GM18526 (cell line): ENCODE measurements around the gene CSK.

ENCODE experiments used
- POLR2A ChIP-seq: IDR thresholded peaks from 3 replicates; pipeline ENCODE4 v1.6.1; 2011; ENCODE audit not compliant: insufficient read length; ENCODE audit errors: extremely low read depth

The CSK gene

DNA sequence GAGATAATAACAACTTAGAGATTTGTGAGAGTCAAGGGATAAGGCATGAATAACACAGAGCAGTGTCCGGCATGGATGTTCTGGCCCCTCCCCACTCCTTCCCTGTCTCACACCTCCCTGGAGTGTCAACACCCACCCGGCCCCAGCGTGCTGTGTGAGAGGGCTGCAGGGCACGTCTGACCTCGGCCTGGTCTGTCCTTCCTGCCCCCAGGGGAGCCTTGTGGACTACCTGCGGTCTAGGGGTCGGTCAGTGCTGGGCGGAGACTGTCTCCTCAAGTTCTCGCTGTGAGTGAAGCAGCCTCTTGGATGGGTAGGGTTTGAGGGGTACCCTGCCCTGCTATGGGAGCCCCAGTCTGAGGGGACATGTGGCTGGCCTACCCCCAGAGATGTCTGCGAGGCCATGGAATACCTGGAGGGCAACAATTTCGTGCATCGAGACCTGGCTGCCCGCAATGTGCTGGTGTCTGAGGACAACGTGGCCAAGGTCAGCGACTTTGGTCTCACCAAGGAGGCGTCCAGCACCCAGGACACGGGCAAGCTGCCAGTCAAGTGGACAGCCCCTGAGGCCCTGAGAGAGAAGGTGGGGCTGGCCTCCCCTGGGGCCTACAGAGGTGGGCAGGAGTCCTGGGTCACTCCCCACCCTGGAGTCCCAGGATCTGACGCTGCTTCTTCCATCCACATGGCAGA lies 19.6 kb downstream of the CSK start:
- TF ChIP-seq POLR2A = no peak

DNA sequence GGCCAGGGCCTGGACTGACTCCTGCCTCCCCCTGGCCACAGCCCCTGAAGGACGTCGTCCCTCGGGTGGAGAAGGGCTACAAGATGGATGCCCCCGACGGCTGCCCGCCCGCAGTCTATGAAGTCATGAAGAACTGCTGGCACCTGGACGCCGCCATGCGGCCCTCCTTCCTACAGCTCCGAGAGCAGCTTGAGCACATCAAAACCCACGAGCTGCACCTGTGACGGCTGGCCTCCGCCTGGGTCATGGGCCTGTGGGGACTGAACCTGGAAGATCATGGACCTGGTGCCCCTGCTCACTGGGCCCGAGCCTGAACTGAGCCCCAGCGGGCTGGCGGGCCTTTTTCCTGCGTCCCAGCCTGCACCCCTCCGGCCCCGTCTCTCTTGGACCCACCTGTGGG lies 20.4 kb downstream of the CSK start:
- no peak for TF ChIP-seq POLR2A

DNA sequence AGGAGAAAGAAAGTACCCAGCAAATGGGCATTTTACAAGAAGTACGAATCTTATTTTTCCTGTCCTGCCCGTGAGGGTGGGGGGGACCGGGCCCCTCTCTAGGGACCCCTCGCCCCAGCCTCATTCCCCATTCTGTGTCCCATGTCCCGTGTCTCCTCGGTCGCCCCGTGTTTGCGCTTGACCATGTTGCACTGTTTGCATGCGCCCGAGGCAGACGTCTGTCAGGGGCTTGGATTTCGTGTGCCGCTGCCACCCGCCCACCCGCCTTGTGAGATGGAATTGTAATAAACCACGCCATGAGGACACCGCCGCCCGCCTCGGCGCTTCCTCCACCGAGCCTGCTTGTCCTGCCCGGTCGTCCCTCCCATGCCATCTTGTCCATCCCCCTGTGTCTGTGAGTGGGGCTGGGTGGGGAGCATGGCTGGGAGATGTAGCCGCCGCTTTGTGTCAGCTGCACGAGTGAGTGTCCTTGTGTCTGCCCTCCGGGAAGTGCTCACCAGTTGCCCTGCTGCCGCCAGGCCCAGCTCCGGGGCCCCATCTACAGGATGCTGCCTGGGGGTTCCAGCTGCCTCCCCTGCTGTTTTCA lies 21.1 kb downstream of the CSK start:
- no peak for TF ChIP-seq POLR2A

DNA sequence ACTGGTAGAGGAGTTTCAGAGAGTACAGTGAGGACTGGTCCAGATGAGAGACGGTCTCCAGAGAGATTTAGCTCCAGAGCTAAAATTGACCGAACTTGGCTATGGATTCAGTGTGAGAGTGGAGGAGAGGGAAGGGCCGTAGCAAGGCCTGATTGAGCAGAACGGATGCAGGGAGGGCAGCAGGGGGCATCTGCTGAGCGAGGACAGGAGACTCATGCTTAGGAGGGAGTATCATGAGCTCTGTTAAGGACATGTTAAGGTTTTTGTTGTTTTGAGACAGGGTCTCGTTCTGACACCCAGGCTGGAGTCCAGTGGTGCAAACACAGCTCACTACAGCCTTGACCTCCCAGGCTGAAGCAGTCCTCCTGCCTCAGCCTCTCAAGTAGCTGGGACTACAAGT lies 23.1 kb downstream of the CSK start:
- TF ChIP-seq POLR2A = no peak

DNA sequence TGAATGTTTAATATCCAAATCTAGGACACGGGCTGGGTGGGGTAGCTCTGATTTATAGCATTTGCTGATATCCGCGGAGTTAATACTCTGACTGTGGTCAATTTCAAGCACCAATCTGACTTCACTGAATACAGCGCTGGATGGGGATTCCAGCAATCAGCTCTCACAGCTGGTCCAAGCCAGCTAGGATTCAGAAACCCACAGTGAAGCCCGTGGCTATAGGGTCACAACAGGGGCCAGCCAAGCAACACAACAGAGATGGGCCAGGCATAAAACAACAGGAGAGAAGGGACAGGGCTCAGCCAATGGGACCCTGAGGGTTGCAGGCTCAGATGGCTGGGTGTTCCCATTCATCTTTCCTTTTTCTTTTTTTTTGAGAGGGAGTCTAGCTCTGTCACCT lies 25.4 kb downstream of the CSK start:
- peak; percentile 31 for TF ChIP-seq POLR2A

DNA sequence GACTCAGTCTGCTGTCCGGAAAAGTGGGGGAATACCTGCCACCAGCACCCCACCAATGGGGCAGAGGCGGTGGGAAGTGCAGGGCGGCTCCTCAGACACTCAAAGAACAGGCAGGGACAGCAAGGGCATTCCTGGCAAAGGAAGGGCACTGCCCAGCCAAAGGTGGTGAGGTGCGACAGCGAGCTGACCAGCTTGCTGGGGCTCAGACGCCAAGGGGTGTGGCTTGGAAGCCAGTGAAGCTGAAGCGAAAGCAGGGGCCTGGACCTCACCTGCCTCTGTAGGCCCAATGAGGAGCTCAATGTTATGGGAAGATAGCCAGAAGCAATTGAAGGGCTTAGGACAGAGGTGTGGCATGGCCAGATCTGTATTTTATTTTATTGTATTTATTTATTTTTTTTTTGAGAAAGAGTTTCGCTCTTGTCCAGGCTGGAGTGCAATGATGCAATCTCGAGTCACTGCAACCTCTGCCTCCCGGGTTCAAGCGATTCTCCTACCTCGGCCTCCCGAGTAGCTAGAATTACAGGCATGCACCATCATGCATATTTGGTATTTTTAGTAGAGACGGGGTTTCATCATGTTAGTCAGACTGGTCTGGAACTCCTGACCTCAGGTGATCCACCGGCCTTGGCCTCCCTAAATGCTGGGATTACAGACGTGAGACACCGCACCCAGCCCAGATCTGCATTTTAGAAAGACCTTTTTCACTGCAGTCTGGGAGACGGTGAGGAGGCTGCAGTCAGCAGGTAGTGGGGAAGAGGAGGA lies 26.4 kb downstream of the CSK start:
- TF ChIP-seq POLR2A = no peak

DNA sequence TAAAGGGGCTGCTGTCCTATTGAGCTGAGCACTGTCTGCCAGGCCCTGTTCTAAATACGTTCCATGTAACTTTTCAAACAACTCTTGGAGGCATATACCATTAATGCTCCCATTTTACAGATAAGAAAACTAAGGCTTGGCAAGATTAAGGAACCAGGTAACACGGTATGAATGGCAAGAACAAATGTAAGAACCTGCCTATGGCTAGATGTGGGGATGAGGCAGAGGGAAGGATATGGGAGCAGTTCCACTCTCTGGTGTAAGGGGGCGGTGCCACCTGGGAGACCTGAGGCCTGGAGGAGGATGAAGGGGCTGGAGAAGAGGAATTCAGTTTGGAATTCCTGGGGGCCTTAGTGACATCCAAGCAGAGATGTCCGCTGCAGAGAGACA lies 27.0 kb downstream of the CSK start:
- TF ChIP-seq POLR2A = no peak

DNA sequence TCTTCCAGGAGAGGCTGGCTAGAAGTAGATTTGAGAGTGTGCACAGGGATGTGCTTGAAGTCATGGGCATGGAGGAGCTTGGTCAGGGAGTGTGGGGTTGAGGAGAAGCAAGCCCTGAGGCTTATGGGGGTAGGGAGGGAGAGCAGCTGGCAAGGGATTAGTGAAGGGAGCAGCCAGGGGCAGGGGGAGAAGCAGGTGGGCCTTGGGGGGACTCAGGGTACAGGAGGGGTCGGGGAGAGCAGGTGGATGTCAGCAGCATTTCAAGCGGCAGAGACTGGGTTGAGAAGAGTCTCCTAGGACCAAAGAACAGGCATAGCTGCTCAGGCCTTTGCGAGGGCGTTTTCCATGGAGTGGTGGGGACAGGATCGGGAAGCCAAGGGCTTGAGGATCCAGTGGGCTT lies 27.4 kb downstream of the CSK start:
- no peak for TF ChIP-seq POLR2A

DNA sequence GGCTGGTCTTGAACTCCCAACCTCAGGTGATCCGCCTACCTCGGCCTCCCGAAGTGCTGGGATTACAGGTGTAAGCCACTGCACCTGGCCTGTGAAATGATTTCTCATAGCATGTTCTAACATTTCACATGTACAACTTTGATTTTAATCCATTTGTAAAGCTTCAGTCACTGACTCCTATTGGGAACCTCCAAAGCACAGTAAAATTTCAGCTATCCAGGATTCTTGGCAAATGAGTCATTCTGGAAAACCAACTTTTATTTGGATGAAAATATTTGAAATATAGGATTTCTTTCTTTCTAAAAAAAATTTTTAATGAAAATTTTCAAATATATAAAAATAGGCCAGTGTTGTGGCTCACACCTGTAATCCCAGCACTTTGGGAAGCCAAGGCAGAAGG lies 28.1 kb downstream of the CSK start:
- no peak for TF ChIP-seq POLR2A

DNA sequence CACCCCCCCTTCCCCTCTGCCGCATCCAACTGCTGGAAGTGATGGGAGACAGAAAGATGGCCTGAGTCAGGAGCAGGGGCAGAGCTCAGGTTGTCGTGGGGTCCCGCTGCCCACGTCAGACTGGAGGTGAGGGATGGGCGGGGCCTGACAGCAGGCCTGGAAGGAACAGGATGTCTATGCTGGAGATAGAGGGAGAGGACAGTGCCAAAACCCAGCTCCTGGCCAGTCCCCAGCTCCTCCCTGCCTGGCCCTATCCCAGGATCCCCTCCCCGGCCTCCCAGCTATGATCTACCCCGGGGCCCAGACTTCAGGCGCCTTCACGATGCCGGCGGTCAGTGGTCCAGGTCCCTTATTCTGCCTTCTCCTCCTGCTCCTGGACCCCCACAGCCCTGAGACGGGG lies 30.7 kb downstream of the CSK start, which contains the start of gene LMAN1L:
TSS of gene LMAN1L (plus strand) at position 303 of the 400 bp plus-strand sequence. CDS start at position 323, 20 bp downstream.
- no peak for TF ChIP-seq POLR2A

DNA sequence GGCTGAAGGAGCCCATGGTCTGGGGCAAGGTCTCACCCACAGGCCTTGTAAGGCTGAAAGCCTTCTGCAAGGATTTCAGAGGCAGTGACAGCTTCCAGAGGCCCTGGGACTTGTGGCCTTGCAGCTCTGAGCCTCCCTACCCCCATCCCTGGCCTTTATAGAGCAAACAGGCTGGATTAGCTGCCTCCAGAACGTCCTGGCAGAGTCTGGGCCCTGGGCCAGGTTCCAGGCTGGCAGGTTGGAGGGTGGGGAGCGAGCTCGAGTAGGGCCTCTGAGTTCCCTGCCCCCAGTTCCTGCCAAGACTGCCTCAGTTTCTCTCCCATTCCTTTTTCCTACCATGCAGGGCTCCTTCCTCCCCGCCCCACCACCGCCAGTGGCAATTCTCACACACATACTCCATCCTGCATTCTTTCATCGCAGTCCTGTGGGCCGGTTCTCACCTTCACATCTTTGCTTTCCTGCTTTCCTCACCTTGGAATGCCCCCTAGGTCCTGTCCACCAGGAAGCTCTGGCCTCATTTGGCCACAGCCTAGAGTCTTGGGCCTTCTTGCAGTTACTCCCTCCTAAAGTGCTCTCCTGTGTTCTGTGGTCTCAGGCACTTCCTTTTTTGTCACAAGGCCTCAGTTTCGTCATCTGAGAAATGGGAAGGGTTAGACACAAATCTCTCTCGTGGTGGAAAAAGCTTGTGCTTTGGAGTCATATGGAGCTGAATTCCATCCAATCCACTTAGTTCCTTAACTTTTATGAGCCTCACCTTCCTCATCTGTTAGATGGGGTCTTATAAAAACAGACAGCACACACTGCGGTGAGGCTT lies 33.4 kb downstream of the CSK start:
- TF ChIP-seq POLR2A = no peak

DNA sequence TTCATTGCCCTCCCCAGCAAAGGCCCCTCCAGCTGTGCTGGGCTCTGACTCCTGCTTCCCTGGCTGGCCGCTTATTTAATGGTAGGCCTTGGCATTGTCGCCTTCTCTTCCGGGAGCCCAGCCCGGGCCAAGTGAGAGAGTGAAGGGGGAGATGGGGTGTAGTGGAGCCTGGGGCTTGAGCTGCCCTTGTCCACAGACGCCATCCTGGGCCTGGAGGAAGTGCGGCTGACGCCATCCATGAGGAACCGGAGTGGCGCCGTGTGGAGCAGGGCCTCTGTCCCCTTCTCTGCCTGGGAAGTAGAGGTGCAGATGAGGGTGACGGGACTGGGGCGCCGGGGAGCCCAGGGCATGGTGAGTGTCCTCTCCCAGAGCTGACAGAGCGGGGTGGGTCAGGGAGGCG lies 34.1 kb downstream of the CSK start:
- no peak for TF ChIP-seq POLR2A

DNA sequence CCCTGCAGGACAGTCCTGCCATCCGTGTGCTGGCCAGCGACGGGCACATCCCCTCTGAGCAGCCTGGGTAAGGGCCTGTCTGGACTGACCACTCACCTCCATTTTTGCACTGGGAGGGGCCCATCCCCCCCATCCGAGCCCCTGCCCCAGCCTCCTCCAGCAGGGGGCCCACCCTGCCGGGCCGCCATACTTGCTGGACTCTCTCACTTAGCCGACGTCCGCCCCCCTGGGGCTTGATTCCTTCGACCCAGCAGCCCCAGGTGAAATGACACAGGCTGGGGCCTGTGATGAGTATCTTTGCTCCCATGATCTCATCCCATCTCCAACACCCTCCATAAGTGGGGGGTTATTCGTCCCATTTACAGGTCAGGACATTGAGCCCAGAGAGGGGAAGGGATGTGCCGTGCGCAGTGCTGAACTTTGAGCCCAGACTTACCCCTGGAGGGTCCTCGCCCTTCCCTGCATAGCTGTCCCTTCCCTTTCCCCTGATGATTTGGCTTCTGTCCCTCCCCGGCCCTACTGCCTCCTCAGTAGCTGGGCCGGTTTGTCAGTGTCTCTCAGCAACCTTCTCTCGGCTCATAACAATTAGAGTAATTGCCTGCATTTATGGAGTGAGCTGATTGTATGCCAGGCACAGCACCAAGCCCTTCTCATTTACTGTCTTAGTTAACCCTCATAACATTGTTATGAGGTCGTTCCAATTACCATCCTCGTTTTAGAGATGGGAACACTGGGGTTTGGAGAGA lies 34.9 kb downstream of the CSK start:
- no peak for TF ChIP-seq POLR2A

DNA sequence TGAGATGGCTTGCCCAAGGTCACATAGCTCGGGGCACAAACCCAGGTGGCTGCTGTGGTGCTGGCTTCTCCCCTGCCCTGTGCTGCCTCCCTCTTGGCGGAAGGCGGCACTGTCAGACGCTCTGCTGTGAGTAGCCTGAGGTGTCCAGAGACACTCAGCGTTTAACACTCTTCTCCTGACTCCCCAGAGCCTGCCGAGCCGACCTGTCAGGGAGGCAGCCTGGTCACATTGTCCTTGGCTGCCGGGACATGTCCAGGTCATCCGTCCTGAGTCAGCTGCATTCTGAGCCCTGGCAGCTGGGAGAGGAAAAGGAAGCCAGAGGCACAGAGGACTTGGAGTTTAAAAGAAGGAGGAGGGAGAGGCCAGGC lies 35.5 kb downstream of the CSK start:
- TF ChIP-seq POLR2A = no peak

DNA sequence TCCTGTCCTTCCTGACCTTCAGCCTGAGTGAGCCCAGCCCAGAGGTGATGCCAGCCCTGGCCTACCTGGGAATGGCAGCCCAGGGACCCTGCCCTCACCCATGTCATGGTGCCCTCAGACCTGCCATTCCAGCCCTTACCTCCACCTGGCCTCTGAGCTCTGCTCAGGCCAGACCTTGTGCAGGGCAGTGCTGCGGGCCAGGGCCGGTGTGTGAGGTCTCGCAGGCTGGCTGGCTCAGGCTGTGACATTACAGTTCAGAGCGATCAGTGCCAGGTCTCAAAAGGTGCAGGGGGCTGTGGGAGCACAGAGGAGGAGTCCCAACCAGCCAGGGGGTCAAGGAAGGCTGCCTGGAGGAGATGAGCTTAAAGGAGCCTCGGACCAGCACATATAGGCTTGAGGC lies 38.2 kb downstream of the CSK start:
- TF ChIP-seq POLR2A = no peak
